ENCODE results near the gene TMEM147. TPM values are rescaled to one million over a fixed set of nuclear protein-coding genes. Genes with fewer than 3 reads are reported as not detected.

Gene TMEM147
- total and polyA plus RNA-seq, 10 of the 15 experiments (the other 5 are each of a cell fraction or from before 2014, with no cell fraction given): 53.4 to 145 (median 79.3) TPM

DNA sequence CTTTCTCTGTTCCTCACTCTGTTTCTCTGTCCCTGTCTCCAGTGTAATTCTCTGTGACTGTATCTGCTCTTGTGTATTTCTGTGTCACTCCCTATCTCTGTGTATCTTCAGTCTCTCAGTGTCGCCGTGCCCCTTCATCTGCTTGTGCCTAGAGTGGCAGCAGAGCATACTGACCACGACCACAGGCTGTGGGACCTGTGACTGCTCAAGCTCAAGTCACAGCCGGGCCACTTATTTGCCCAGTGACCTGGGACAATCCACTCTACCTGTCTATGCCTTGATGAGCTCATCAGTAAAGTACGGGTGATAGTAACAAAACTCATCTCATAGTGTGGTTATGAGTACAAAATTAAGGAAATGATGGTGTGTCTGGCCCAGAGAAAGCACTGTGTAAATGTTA is 8.7 kb downstream of the TMEM147 start:
- ChIA-PET SMC1A (ENCODE audit: uncharacterized antibody, unreplicated experiment) (no interaction called here), CTCF (no interaction called here), POLR2A (no interaction called here), RAD21 (ENCODE audit: unreplicated experiment) (no interaction called here)
- TF ChIP-seq ETV6 (conservative IDR thresholded peaks at IDR 0.05 in 1 of 2, IDR thresholded peaks at IDR 0.05 in 1 of 2; ENCODE audit: borderline replicate concordance in 1 of 2, low read depth in 1 of 2) (no peak), SP1 (IDR thresholded peaks at IDR 0.05; ENCODE audit: low read depth, low read length) (no peak)
- no peaks in the 10 kb centered on the region; the same call in 2 of the 3 replicates for H3K9me3 ChIP-seq (replicated peaks; ENCODE audit: control insufficient read depth, insufficient read depth, low read length)
- H3K9ac ChIP-seq (ENCODE audit: control insufficient read depth, insufficient read depth, low read length): no peak overlapping the region
- no peak overlapping the region for H3K27ac ChIP-seq (ENCODE audit: control insufficient read depth, insufficient read depth)
- H2AFZ ChIP-seq (ENCODE audit: control insufficient read depth, low read depth, low read length): no peak overlapping the region
- DNase-seq (ENCODE audit: low read depth, low spot score) (no peak), ATAC-seq (no peak), FAIRE-seq (no peak)
- in situ Hi-C loops (cut with MboI): no loop called here
- BruUV-seq (replicated peaks): no TSS peak
- H3K27me3 ChIP-seq (replicated peaks in 1 of 2; ENCODE audit: control insufficient read depth in 2 of 2, insufficient read depth in 2 of 2, low read length in 1 of 2): no peaks in the 10 kb centered on the region; a peak in 2 of 4 replicates
- H3K4me1 ChIP-seq (ENCODE audit: control insufficient read depth, insufficient read depth, low read length): peaks cover 12% of the 10 kb centered on the region
- WGBS (ENCODE audit: insufficient coverage, insufficient replicate concordance, low lambda C conversion rate, missing lambda C conversion rate): 32% methylated on average over 5 of the region's 5 CpGs
- H3K36me3 ChIP-seq (ENCODE audit: control insufficient read depth in 2 of 2, insufficient read depth in 2 of 2, low read length in 1 of 2): no peaks in the 10 kb centered on the region; a peak in 1 of 4 replicates
- no peak overlapping the region for H3K4me2 ChIP-seq (ENCODE audit: control insufficient read depth, insufficient read depth)
- no peaks in the 10 kb centered on the region for H4K20me1 ChIP-seq (ENCODE audit: control insufficient read depth, insufficient read depth)
- intact Hi-C loops (cut with micrococcal nuclease; ENCODE audit: unreplicated experiment): no loop called here
- H3K79me2 ChIP-seq (ENCODE audit: control insufficient read depth, insufficient read depth, low read length): no peaks in the 10 kb centered on the region
- no peak overlapping the region for H3K4me3 ChIP-seq

DNA sequence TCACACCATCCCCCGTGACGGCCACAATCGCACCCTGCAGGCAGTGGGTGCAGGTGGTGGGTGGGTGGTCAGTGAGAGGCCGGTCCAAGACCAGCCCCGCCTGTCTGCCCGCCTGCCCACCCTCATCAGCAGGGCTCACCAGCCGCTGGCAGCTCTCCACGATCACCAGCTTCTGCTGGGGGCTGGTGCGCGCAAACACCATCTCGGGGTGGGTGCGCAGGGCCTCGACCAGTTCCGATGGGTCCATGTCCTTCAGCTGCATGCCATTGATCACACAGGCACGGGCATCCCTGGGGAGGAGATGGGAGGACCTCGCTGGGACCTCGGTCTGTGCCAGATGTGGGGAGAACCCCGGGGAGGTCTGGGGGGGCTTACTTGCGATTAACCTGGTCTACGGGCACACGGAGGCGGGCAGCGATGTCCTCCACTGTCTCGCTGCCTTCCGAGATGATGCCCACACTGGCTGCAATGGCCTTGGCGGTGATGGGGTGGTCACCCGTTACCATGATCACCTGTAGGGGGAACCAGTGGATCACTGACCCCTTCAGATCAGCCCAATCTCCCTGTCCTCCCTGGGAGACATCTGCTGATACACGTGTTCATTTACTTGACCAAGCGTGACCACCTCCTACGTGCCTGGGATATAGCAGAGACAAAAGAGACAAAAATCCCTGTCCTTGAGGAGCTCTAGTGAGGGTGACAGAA is 10.0 kb downstream of the TMEM147 start:
- H3K27me3 ChIP-seq (replicated peaks in 1 of 2; ENCODE audit: control insufficient read depth in 2 of 2, insufficient read depth in 2 of 2, low read length in 1 of 2): no peaks in the 10 kb centered on the region; a peak in 2 of 4 replicates
- peak; percentile 46 for ATAC-seq
- ChIA-PET POLR2A (no interaction called here), SMC1A (ENCODE audit: uncharacterized antibody, unreplicated experiment) (interaction anchor here (0.7 to 1.4 kb wide), 4 partner anchors 11 to 217 kb away, joined by 3 to 4 read pairs (median 3); no protein-coding TSS in a partner anchor), CTCF (interaction anchor here (1.2 to 1.8 kb wide), 3 partner anchors 33 to 137 kb away, joined by 3 to 5 read pairs (median 4); no protein-coding TSS in a partner anchor), RAD21 (ENCODE audit: unreplicated experiment) (no interaction called here)
- DNase-seq (ENCODE audit: low read depth, low spot score): no peak
- H3K9me3 ChIP-seq (replicated peaks; ENCODE audit: control insufficient read depth, insufficient read depth, low read length): no peaks in the 10 kb centered on the region; the same call in 2 of the 3 replicates
- H3K36me3 ChIP-seq (ENCODE audit: control insufficient read depth in 2 of 2, insufficient read depth in 2 of 2, low read length in 1 of 2): no peaks in the 10 kb centered on the region; a peak in 1 of 4 replicates
- no peak overlapping the region for H3K4me3 ChIP-seq
- H3K27ac ChIP-seq (ENCODE audit: control insufficient read depth, insufficient read depth): no peak overlapping the region
- 60% methylated on average over 27 of the region's 30 CpGs for WGBS (ENCODE audit: insufficient coverage, insufficient replicate concordance, low lambda C conversion rate, missing lambda C conversion rate)
- intact Hi-C loops (cut with micrococcal nuclease; ENCODE audit: unreplicated experiment): no loop called here
- no peak overlapping the region for H2AFZ ChIP-seq (ENCODE audit: control insufficient read depth, low read depth, low read length)
- H3K4me1 ChIP-seq (ENCODE audit: control insufficient read depth, insufficient read depth, low read length): peaks cover 23% of the 10 kb centered on the region
- FAIRE-seq: no peak
- no peak overlapping the region for H3K4me2 ChIP-seq (ENCODE audit: control insufficient read depth, insufficient read depth)
- no peaks in the 10 kb centered on the region for H4K20me1 ChIP-seq (ENCODE audit: control insufficient read depth, insufficient read depth)
- no peaks in the 10 kb centered on the region for H3K79me2 ChIP-seq (ENCODE audit: control insufficient read depth, insufficient read depth, low read length)
- H3K9ac ChIP-seq (ENCODE audit: control insufficient read depth, insufficient read depth, low read length): no peak overlapping the region
- no TSS peak for BruUV-seq (replicated peaks)
- in situ Hi-C loops (cut with MboI): no loop called here
- TF ChIP-seq ZZZ3 (IDR thresholded peaks at IDR 0.05; ENCODE audit: control insufficient read depth, insufficient read length, low read depth): no peak
- TF ChIP-seq HDGF (IDR thresholded peaks at IDR 0.05): no peak
- TF ChIP-seq JUND (IDR thresholded peaks at IDR 0.05; ENCODE audit: low read depth, low read length): no peak
- TF ChIP-seq, protein P1, sequence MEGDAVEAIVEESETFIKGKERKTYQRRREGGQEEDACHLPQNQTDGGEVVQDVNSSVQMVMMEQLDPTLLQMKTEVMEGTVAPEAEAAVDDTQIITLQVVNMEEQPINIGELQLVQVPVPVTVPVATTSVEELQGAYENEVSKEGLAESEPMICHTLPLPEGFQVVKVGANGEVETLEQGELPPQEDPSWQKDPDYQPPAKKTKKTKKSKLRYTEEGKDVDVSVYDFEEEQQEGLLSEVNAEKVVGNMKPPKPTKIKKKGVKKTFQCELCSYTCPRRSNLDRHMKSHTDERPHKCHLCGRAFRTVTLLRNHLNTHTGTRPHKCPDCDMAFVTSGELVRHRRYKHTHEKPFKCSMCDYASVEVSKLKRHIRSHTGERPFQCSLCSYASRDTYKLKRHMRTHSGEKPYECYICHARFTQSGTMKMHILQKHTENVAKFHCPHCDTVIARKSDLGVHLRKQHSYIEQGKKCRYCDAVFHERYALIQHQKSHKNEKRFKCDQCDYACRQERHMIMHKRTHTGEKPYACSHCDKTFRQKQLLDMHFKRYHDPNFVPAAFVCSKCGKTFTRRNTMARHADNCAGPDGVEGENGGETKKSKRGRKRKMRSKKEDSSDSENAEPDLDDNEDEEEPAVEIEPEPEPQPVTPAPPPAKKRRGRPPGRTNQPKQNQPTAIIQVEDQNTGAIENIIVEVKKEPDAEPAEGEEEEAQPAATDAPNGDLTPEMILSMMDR (IDR thresholded peaks at IDR 0.05 in 2 of 3, conservative IDR thresholded peaks at IDR 0.05 in 1 of 3; ENCODE audit: control insufficient read depth in 2 of 3, extremely low read depth in 1 of 3, insufficient read depth in 1 of 3, low read depth in 3 of 3, low read length in 3 of 3): peak; percentile 21 to 40 (median 21); a peak in 3 of 6 replicates
- TF ChIP-seq RAD21 (IDR thresholded peaks at IDR 0.05; ENCODE audit: insufficient read depth, low read depth, low read length): peak; percentile 31
- no peak for TF ChIP-seq HDAC2 (IDR thresholded peaks at IDR 0.05)
- TF ChIP-seq GABPA (IDR thresholded peaks at IDR 0.05; ENCODE audit: low read depth): no peak
- peak; percentile 32; the same call in 1 of the 2 replicates for TF ChIP-seq PAX5 (IDR thresholded peaks at IDR 0.05; ENCODE audit: borderline replicate concordance, low read depth, low read length)
- TF ChIP-seq, protein P2, sequence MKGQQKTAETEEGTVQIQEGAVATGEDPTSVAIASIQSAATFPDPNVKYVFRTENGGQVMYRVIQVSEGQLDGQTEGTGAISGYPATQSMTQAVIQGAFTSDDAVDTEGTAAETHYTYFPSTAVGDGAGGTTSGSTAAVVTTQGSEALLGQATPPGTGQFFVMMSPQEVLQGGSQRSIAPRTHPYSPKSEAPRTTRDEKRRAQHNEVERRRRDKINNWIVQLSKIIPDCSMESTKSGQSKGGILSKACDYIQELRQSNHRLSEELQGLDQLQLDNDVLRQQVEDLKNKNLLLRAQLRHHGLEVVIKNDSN (IDR thresholded peaks at IDR 0.05; ENCODE audit: borderline replicate concordance, extremely low read length, insufficient read depth, low read depth, low read length): no peak
- TF ChIP-seq, protein P3, sequence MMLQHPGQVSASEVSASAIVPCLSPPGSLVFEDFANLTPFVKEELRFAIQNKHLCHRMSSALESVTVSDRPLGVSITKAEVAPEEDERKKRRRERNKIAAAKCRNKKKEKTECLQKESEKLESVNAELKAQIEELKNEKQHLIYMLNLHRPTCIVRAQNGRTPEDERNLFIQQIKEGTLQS (IDR thresholded peaks at IDR 0.05; ENCODE audit: borderline replicate concordance, extremely low read depth, low read depth, low read length): no peak

Data from GM12878 (cell line).